Right lobe of liver (tissue), 4 donors: ENCODE results near the gene OTX1.

Source experiments
- CTCF ChIP-seq, 4 donors: fragments of 200-600 bp in 3 of 4; fragments of 450-650 bp in 1 of 4; IDR thresholded peaks; one replicate each; pipeline versions ENCODE4 v1.5.1 to v1.8.0; 2016 to 2022; ENCODE audit warnings: antibody characterized with exemption in 4 of 4, mild to moderate bottlenecking in 2 of 4
- POLR2A ChIP-seq: fragments of 450-650 bp; IDR thresholded peaks from one replicate; pipeline ENCODE4 v1.6.1; 2017; ENCODE audit warnings: antibody characterized with exemption, mild to moderate bottlenecking
- donor health status: DM: no; HTN: no; CAD: no.
- donor health status: DM: no; HTN: no; CAD: no.
- donor health status: DM: no; HTN: yes; CAD: no.

DNA sequence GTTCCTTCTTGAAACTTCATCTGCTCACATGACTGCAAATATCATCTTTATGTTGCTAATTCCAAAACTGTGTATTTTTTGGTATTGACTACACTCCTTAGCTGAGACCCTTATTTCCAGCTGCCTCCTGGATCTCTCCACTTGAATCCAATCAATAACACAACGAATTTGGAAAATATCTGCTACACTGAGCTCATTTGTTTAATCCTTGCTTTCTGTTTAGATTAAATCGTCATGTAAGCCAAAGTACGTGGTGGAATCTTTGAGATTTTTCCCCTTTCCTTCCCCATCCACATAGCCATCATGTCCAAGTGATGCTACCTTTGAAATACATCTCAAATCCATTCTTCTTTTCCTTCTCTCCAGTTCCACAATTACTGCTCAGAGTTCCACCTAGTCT, 15.6 kb downstream of the OTX1 start:
- TF ChIP-seq CTCF (IDR thresholded peaks at IDR 0.05) (no peak), POLR2A (no peak)
